Body of pancreas (tissue), 4 donors: ENCODE data around the gene PARK7. TPM values are rescaled to one million over a fixed set of nuclear protein-coding genes. Genes with fewer than 3 reads are reported as not detected.

Experiments
- ATAC-seq: fragments of 150-250 bp; one replicate; pipeline ENCODE4 v1.9.1; 2016
- DNase-seq, 4 donors: peaks; one replicate each; pipeline ENCODE4 v3.0.0-alpha.2; 2019
- H3K27ac ChIP-seq, 4 donors: fragments of 200-600 bp; sonication (generic); 1 replicate in 3 of 4; 2 replicates in 1 of 4; pipeline versions ENCODE4 v1.5.1 to v1.6.1; 2016 to 2019; ENCODE audit warnings: mild to moderate bottlenecking in 1 of 4, mixed read lengths in 1 of 4, moderate library complexity in 1 of 4
- H3K27me3 ChIP-seq, 2 donors: fragments of 200-600 bp; sonication (generic); one replicate each; pipeline ENCODE4 v1.6.0; 2016; ENCODE audit warnings: mild to moderate bottlenecking in 1 of 2
- H3K36me3 ChIP-seq, 2 donors: fragments of 200-600 bp; sonication (generic); replicated peaks in 1 of 2; 2 replicates each; pipeline ENCODE4 v1.5.1; 2016; ENCODE audit warnings: low read depth in 2 of 2; ENCODE audit not compliant: insufficient read depth in 1 of 2
- H3K4me1 ChIP-seq: fragments of 200-600 bp; sonication (generic); one replicate; pipeline ENCODE4 v1.6.0; 2016
- H3K4me3 ChIP-seq, 2 donors: fragments of 200-600 bp; sonication (generic); 1 replicate in 1 of 2; 2 replicates in 1 of 2; pipeline ENCODE4 v1.5.1; 2016 to 2019
- H3K9me3 ChIP-seq, 3 donors: fragments of 200-600 bp; sonication (generic); 1 replicate in 2 of 3; 2 replicates in 1 of 3; pipeline ENCODE4 v1.5.1; 2016
- CTCF ChIP-seq, 7 experiments: fragments of 450-650 bp in 4 of 7; fragments of 200-600 bp in 3 of 7; sonication (generic) in 3 of 7; IDR thresholded peaks; one replicate each; pipeline ENCODE4 v1.5.1; 2016 to 2019; ENCODE audit warnings: antibody characterized with exemption in 7 of 7
- POLR2A ChIP-seq, 3 donors: fragments of 450-650 bp; IDR thresholded peaks; one replicate each; pipeline ENCODE4 v1.6.1; 2016; ENCODE audit warnings: antibody characterized with exemption in 3 of 3, mild to moderate bottlenecking in 2 of 3
- WGBS, 2 donors: methylation state at CpG; one replicate each; pipeline ENCODE4 v1.1.5; 2017; 5-methylcytosine and 5-hydroxymethylcytosine counted together
- intact Hi-C: fragments of 100-400 bp; cut with DNase I; formaldehyde crosslinking; loops from one replicate; pipeline ENCODE4 v1.15.1; 2023
- total RNA-seq, 2 donors: library from RNA; depleted of rRNA; stranded (reverse); fragments of >200 nt; gene quantifications; one replicate each; pipeline ENCODE4 v1.1.0, GENCODE V29; 2016

Gene PARK7
- total RNA-seq, 2 donors from 2014 or later, result 88.3 to 110 TPM

- peak in 1 of 3 donors; percentile 54 for TF ChIP-seq POLR2A (IDR thresholded peaks at IDR 0.05)
- TF ChIP-seq CTCF (IDR thresholded peaks at IDR 0.05), result no peak
- Histone ChIP-seq H3K36me3 (no peaks in the 10 kb centered on the region), H3K9me3 (no peaks in the 10 kb centered on the region), H3K27me3 (no peaks in the 10 kb centered on the region), H3K27ac (peak overlapping the region; percentile 96 to 100 (median 99)), H3K4me1 (peaks cover 67% of the 10 kb centered on the region), H3K4me3 (peak overlapping the region; percentile 26 to 76)
- intact Hi-C loops, result no loop called here
- ATAC-seq, result no peak
- WGBS, 2 donors, result 1 to 2% methylated on average over 19 of the region's 19 CpGs
- no peak for DNase-seq
Measured at GRCh38 chr1:8025061-8025670, 63.7 kb downstream of the PARK7 start.

GRCh38 chr1:8025671-8026144 lies 64.2 kb downstream of the PARK7 start:
- Histone ChIP-seq H3K36me3 (no peaks in the 10 kb centered on the region), H3K27ac (peak overlapping the region; percentile 96 to 100 (median 99)), H3K4me3 (peak overlapping the region; percentile 26 to 76), H3K9me3 (no peaks in the 10 kb centered on the region), H3K27me3 (no peaks in the 10 kb centered on the region), H3K4me1 (peaks cover 65% of the 10 kb centered on the region)
- no peak for DNase-seq
- ATAC-seq, result no peak
- intact Hi-C loops, result no loop called here
- no peak for TF ChIP-seq POLR2A (IDR thresholded peaks at IDR 0.05)
- no peak for TF ChIP-seq CTCF (IDR thresholded peaks at IDR 0.05)
- 0% methylated on average over 4 to 45 of the region's 69 CpGs for WGBS, 2 donors

GRCh38 chr1:8026153-8026975 lies 64.9 kb downstream of the PARK7 start, which contains the start of gene ERRFI1:
Gene ERRFI1 (minus strand): TSS chr1:8026309. CDS start chr1:8015619, 10,690 bp downstream.
- H3K27ac ChIP-seq, result peak within 1 kb of the TSS; percentile 96 to 100 (median 99)
- no peaks in the 10 kb centered on the region for H3K9me3 ChIP-seq
- peak within 1 kb of the TSS; percentile 26 to 76 for H3K4me3 ChIP-seq
- intact Hi-C loops, result no loop called here
- no peaks in the 10 kb centered on the region for H3K27me3 ChIP-seq
- peak; percentile 95 to 97 (median 96) for DNase-seq
- peaks cover 62% of the 10 kb centered on the region for H3K4me1 ChIP-seq
- H3K36me3 ChIP-seq, result no peaks in the 10 kb centered on the region
- ATAC-seq, result peak; percentile 71
- 7 to 17% methylated on average over 33 to 79 of the region's 98 CpGs for WGBS, 2 donors
- peak; percentile 99 to 100 (median 99) for TF ChIP-seq POLR2A (IDR thresholded peaks at IDR 0.05)
- TF ChIP-seq CTCF (IDR thresholded peaks at IDR 0.05), result no peak

GRCh38 chr1:8026976-8027747 lies 65.7 kb downstream of the PARK7 start:
- DNase-seq (peak; percentile 93 to 95 (median 94)), ATAC-seq (peak; percentile 59)
- H3K27me3 ChIP-seq, result no peaks in the 10 kb centered on the region
- 28 to 41% methylated on average over 25 of the region's 25 CpGs for WGBS, 2 donors
- no peaks in the 10 kb centered on the region for H3K36me3 ChIP-seq
- H3K4me1 ChIP-seq, result peaks cover 54% of the 10 kb centered on the region
- H3K4me3 ChIP-seq, result peak overlapping the region in 1 of 2 donors; percentile 36
- intact Hi-C loops, result no loop called here
- H3K9me3 ChIP-seq, result no peaks in the 10 kb centered on the region
- peak; percentile 88 to 94 (median 88) for TF ChIP-seq POLR2A (IDR thresholded peaks at IDR 0.05)
- peak in 1 of 7 experiments; percentile 2 for TF ChIP-seq CTCF (IDR thresholded peaks at IDR 0.05)
- peak overlapping the region; percentile 96 to 100 (median 99) for H3K27ac ChIP-seq
